HepG2 (cell line): ENCODE results near the gene FAM174C. TPM values are rescaled to one million over a fixed set of nuclear protein-coding genes. Genes with fewer than 3 reads are reported as not detected.
A peak's percentile ranks its signal among the peaks of the same experiment; 100 is the strongest.

Source experiments
- ATM ChIP-seq: fragments of 450-650 bp; IDR thresholded peaks from 2 replicates; pipeline ENCODE4 v1.7.1; 2017; ENCODE audit warnings: mild to moderate bottlenecking, borderline replicate concordance
- FOXO1 ChIP-seq: sonication (generic); formaldehyde crosslinking; IDR thresholded peaks from 2 replicates; pipeline ENCODE4 v1.4.0; 2020; ENCODE audit warnings: missing genetic modification reagents
- GABPB1 ChIP-seq: IDR thresholded peaks from 2 replicates; pipeline ENCODE4 v1.6.1; 2016; ENCODE audit warnings: mild to moderate bottlenecking, missing genetic modification reagents, moderate library complexity, missing compliant biosample characterization
- GFI1 ChIP-seq: sonication (generic); formaldehyde crosslinking; IDR thresholded peaks from 2 replicates; pipeline ENCODE4 v1.5.0; 2020; ENCODE audit warnings: missing genetic modification reagents, mild to moderate bottlenecking, borderline replicate concordance
- HMG20A ChIP-seq: IDR thresholded peaks from 2 replicates; pipeline ENCODE4 v1.6.1; 2016; ENCODE audit warnings: borderline replicate concordance
- HNRNPLL ChIP-seq: fragments of 200-400 bp; formaldehyde crosslinking; IDR thresholded peaks from 2 replicates; pipeline ENCODE4 v1.6.1; 2017; ENCODE audit warnings: mild to moderate bottlenecking, low read depth, low read length; ENCODE audit not compliant: poor library complexity, severe bottlenecking
- JDP2 ChIP-seq: sonication (generic); formaldehyde crosslinking; IDR thresholded peaks from 2 replicates; pipeline ENCODE4 v1.8.1; 2022; ENCODE audit warnings: missing genetic modification reagents, borderline replicate concordance
- NRL ChIP-seq: sonication (generic); formaldehyde crosslinking; IDR thresholded peaks from 2 replicates; pipeline ENCODE4 v1.5.0; 2020; ENCODE audit warnings: missing genetic modification reagents, mild to moderate bottlenecking, moderate library complexity, borderline replicate concordance
- POLR2G ChIP-seq: fragments of 200-400 bp; formaldehyde crosslinking; IDR thresholded peaks from 2 replicates; pipeline ENCODE4 v1.6.1; 2018; ENCODE audit warnings: mild to moderate bottlenecking, low read depth, low read length, moderate library complexity
- ZC3H4 ChIP-seq: sonication (generic); formaldehyde crosslinking; IDR thresholded peaks from 2 replicates; pipeline ENCODE4 v1.4.0; 2020; ENCODE audit warnings: missing genetic modification reagents, borderline replicate concordance
- ZNF430 ChIP-seq: sonication (generic); formaldehyde crosslinking; IDR thresholded peaks from 2 replicates; pipeline ENCODE4 v1.9.0; 2021; ENCODE audit warnings: mild to moderate bottlenecking, missing genetic modification reagents
- ZNF484 ChIP-seq: sonication (generic); formaldehyde crosslinking; IDR thresholded peaks from 2 replicates; pipeline ENCODE4 v1.5.1; 2020; ENCODE audit warnings: mild to moderate bottlenecking, low read depth, missing genetic modification reagents, borderline replicate concordance
- ZNF720 ChIP-seq: sonication (generic); formaldehyde crosslinking; IDR thresholded peaks from 2 replicates; pipeline ENCODE4 v1.4.0; 2020; ENCODE audit warnings: missing genetic modification reagents
- ZNF768 ChIP-seq: sonication (generic); formaldehyde crosslinking; IDR thresholded peaks from 2 replicates; pipeline ENCODE4 v1.4.0; 2020; ENCODE audit warnings: missing genetic modification reagents
- ZNF776 ChIP-seq: sonication (generic); formaldehyde crosslinking; IDR thresholded peaks from 2 replicates; pipeline ENCODE4 v1.4.0; 2020; ENCODE audit warnings: mild to moderate bottlenecking, missing genetic modification reagents
- polyA plus RNA-seq, 8 experiments: library from polyadenylated mRNA; depleted of rRNA in 3 of 8; stranded (reverse) in 7 of 8; unstranded in 1 of 8; fragments of >200 nt; fragmentation: Illumina TruSeq in 4 of 8; extraction: Trizol in 4 of 8; gene quantifications; 2 replicates each; pipeline versions ENCODE4 v1.2.1 to v1.2.3, GENCODE V29; 2011 to 2016; ENCODE audit warnings: low read depth in 4 of 8, missing spikeins in 1 of 8, mixed read lengths in 1 of 8; ENCODE audit not compliant: insufficient read depth in 1 of 8
- total RNA-seq, 5 experiments: library from RNA; depleted of rRNA; stranded (reverse); fragments of >200 nt; fragmentation: Illumina TruSeq; extraction: Trizol; gene quantifications; 2 replicates each; pipeline ENCODE4 v1.2.3, GENCODE V29; 2016; ENCODE audit warnings: low read depth in 1 of 5
- TF ChIP-seq, protein P1 (sequence below): sonication (generic); formaldehyde crosslinking; IDR thresholded peaks from 2 replicates; pipeline ENCODE4 v1.4.0; 2020; ENCODE audit warnings: mild to moderate bottlenecking, missing genetic modification reagents
- TF ChIP-seq, protein P2 (sequence below): sonication (generic); formaldehyde crosslinking; IDR thresholded peaks from 2 replicates; pipeline ENCODE4 v1.4.0; 2020; ENCODE audit warnings: missing genetic modification reagents
- TF ChIP-seq, protein P3 (sequence below): sonication (generic); formaldehyde crosslinking; IDR thresholded peaks from 2 replicates; pipeline ENCODE4 v1.4.0; 2020; ENCODE audit warnings: missing genetic modification reagents
- TF ChIP-seq, protein P4 (sequence below): IDR thresholded peaks from 2 replicates; pipeline ENCODE4 v1.6.1; 2012; ENCODE audit warnings: inconsistent platforms
- TF ChIP-seq, protein P5 (sequence below): IDR thresholded peaks from 2 replicates; pipeline ENCODE4 v1.6.1; 2016; ENCODE audit warnings: mild to moderate bottlenecking
- TF ChIP-seq, protein P6 (sequence below): sonication (generic); IDR thresholded peaks from 2 replicates; pipeline ENCODE4 v1.6.1; 2016; ENCODE audit warnings: low read depth, borderline replicate concordance

The FAM174C gene
- total and polyA plus RNA-seq, 2 of the 13 experiments (the other 11 are each of a cell fraction or from before 2014, with no cell fraction given): 19.5 to 31.3 TPM

DNA sequence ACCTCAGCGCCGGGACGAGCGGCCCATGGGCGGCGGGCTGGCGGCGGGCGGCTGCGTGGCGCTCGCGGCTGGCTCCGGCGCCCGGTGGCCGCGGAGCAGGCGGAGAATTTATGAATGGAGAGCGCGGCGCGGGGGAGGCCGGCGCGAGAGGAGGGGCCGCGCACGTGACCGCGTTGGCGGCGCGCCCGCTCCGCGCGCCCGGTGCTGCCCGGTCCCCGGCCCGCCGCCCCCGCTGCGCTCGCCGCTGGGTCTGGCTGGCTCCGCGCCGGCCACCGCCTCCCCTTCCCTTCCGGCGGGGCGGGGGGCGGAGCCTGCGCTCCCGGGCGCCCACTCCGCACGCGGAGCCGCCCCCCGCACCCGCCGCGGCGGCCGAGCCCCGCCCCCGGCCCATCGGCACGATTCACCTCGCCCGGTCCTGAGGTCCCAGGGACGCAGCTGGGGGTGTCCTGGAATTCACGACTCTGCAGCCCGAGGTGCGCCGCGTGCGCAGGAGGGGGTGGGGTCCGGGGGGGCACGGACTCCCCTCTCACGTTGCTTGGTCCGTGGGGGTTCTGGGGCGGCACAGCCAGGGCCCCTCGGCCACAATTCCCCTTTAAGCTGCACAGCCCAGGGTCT lies 37.5 kb upstream of the FAM174C start, which contains the start of gene CBARP (continued):
- TF ChIP-seq ZNF776 (no peak), JDP2 (no peak), ZNF484 (CRISPR knock-in tag) (no peak), HNRNPLL (peak; percentile 64), ZNF768 (CRISPR knock-in tag) (no peak), HMG20A (CRISPR knock-in tag) (no peak), ZNF430 (CRISPR knock-in tag) (no peak), GABPB1 (CRISPR knock-in tag) (peak; percentile 21; the same call in 1 of the 2 replicates), FOXO1 (CRISPR knock-in tag) (no peak), NRL (CRISPR knock-in tag) (no peak), ATM (no peak), POLR2G (no peak), GFI1 (CRISPR knock-in tag) (no peak), ZC3H4 (no peak), ZNF720 (CRISPR knock-in tag) (no peak)
- TF ChIP-seq, protein P1, sequence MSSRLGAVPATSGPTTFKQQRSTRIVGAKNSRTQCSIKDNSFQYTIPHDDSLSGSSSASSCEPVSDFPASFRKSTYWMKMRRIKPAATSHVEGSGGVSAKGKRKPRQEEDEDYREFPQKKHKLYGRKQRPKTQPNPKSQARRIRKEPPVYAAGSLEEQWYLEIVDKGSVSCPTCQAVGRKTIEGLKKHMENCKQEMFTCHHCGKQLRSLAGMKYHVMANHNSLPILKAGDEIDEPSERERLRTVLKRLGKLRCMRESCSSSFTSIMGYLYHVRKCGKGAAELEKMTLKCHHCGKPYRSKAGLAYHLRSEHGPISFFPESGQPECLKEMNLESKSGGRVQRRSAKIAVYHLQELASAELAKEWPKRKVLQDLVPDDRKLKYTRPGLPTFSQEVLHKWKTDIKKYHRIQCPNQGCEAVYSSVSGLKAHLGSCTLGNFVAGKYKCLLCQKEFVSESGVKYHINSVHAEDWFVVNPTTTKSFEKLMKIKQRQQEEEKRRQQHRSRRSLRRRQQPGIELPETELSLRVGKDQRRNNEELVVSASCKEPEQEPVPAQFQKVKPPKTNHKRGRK (CRISPR knock-in tag): no peak
- TF ChIP-seq, protein P2, sequence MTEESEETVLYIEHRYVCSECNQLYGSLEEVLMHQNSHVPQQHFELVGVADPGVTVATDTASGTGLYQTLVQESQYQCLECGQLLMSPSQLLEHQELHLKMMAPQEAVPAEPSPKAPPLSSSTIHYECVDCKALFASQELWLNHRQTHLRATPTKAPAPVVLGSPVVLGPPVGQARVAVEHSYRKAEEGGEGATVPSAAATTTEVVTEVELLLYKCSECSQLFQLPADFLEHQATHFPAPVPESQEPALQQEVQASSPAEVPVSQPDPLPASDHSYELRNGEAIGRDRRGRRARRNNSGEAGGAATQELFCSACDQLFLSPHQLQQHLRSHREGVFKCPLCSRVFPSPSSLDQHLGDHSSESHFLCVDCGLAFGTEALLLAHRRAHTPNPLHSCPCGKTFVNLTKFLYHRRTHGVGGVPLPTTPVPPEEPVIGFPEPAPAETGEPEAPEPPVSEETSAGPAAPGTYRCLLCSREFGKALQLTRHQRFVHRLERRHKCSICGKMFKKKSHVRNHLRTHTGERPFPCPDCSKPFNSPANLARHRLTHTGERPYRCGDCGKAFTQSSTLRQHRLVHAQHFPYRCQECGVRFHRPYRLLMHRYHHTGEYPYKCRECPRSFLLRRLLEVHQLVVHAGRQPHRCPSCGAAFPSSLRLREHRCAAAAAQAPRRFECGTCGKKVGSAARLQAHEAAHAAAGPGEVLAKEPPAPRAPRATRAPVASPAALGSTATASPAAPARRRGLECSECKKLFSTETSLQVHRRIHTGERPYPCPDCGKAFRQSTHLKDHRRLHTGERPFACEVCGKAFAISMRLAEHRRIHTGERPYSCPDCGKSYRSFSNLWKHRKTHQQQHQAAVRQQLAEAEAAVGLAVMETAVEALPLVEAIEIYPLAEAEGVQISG (CRISPR knock-in tag): no peak
- TF ChIP-seq, protein P3, sequence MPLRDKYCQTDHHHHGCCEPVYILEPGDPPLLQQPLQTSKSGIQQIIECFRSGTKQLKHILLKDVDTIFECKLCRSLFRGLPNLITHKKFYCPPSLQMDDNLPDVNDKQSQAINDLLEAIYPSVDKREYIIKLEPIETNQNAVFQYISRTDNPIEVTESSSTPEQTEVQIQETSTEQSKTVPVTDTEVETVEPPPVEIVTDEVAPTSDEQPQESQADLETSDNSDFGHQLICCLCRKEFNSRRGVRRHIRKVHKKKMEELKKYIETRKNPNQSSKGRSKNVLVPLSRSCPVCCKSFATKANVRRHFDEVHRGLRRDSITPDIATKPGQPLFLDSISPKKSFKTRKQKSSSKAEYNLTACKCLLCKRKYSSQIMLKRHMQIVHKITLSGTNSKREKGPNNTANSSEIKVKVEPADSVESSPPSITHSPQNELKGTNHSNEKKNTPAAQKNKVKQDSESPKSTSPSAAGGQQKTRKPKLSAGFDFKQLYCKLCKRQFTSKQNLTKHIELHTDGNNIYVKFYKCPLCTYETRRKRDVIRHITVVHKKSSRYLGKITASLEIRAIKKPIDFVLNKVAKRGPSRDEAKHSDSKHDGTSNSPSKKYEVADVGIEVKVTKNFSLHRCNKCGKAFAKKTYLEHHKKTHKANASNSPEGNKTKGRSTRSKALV (CRISPR knock-in tag): 0 out of 2 replicates have a peak, but pooled peaks have one; percentile 37
- TF ChIP-seq, protein P4, sequence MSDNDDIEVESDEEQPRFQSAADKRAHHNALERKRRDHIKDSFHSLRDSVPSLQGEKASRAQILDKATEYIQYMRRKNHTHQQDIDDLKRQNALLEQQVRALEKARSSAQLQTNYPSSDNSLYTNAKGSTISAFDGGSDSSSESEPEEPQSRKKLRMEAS: peak; percentile 6; the same call in 1 of the 2 replicates
- TF ChIP-seq, protein P5, sequence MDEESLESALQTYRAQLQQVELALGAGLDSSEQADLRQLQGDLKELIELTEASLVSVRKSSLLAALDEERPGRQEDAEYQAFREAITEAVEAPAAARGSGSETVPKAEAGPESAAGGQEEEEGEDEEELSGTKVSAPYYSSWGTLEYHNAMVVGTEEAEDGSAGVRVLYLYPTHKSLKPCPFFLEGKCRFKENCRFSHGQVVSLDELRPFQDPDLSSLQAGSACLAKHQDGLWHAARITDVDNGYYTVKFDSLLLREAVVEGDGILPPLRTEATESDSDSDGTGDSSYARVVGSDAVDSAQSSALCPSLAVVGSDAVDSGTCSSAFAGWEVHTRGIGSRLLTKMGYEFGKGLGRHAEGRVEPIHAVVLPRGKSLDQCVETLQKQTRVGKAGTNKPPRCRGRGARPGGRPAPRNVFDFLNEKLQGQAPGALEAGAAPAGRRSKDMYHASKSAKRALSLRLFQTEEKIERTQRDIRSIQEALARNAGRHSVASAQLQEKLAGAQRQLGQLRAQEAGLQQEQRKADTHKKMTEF (CRISPR knock-in tag): 0 out of 2 replicates have a peak, but pooled peaks have one; percentile 18
- TF ChIP-seq, protein P6, sequence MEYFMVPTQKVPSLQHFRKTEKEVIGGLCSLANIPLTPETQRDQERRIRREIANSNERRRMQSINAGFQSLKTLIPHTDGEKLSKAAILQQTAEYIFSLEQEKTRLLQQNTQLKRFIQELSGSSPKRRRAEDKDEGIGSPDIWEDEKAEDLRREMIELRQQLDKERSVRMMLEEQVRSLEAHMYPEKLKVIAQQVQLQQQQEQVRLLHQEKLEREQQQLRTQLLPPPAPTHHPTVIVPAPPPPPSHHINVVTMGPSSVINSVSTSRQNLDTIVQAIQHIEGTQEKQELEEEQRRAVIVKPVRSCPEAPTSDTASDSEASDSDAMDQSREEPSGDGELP: no peak
